ENCODE data around the gene CELF1. TPM values are rescaled to one million over a fixed set of nuclear protein-coding genes. Genes with fewer than 3 reads are reported as not detected.
A peak's percentile ranks its signal among the peaks of the same experiment; 100 is the strongest.

CELF1 gene
- total RNA-seq, 4 donors from 2014 or later = 82.2 to 146 (median 106) TPM

- TF ChIP-seq EP300 (IDR thresholded peaks at IDR 0.05) (no peak), POLR2AphosphoS5 (IDR thresholded peaks at IDR 0.05) (no peak), POLR2A (IDR thresholded peaks at IDR 0.05) (no peak)
- TF ChIP-seq, protein P1, sequence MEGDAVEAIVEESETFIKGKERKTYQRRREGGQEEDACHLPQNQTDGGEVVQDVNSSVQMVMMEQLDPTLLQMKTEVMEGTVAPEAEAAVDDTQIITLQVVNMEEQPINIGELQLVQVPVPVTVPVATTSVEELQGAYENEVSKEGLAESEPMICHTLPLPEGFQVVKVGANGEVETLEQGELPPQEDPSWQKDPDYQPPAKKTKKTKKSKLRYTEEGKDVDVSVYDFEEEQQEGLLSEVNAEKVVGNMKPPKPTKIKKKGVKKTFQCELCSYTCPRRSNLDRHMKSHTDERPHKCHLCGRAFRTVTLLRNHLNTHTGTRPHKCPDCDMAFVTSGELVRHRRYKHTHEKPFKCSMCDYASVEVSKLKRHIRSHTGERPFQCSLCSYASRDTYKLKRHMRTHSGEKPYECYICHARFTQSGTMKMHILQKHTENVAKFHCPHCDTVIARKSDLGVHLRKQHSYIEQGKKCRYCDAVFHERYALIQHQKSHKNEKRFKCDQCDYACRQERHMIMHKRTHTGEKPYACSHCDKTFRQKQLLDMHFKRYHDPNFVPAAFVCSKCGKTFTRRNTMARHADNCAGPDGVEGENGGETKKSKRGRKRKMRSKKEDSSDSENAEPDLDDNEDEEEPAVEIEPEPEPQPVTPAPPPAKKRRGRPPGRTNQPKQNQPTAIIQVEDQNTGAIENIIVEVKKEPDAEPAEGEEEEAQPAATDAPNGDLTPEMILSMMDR (IDR thresholded peaks at IDR 0.05) = no peak
- no peak for ATAC-seq
- WGBS, 2 donors (ENCODE audit: low coverage in 1 of 2) = 75 to 80% methylated on average over 1 of the region's 1 CpG
- Histone ChIP-seq H3K27me3 (no peaks in the 10 kb centered on the region), H3K4me3 (no peak overlapping the region), H3K4me1 (peaks cover 7 to 100% (median 29%) of the 10 kb centered on the region in 3 donors), H3K9me3 (no peaks in the 10 kb centered on the region), H3K36me3 (no peaks in the 10 kb centered on the region), H3K27ac (peak overlapping the region in 1 of 4 donors; percentile 66)
Observed at GRCh38 chr11:47504910-47505309, 48.0 kb downstream of the CELF1 start.

DNA sequence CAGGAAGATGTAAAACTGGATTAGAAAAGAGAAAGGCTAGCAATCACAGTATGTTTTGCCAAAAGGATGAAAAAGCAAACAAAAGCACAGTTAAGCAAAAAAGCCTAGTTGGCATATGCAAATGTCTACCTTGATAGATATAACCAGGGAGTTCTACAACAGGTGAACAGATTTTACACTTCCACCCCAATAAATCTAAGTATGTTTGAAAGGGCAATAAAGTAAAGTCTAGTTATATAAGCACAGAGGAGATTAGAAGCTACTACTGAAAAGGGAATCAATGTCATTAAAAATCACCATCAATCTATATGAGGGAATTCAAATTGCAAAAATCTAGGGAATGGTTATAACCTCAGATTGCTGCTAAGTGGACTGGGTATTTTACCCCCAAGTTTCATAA lies 49.7 kb downstream of the CELF1 start:
- H3K27me3 ChIP-seq = no peaks in the 10 kb centered on the region
- ATAC-seq = no peak
- H3K36me3 ChIP-seq = no peaks in the 10 kb centered on the region
- no peak for TF ChIP-seq EP300 (IDR thresholded peaks at IDR 0.05)
- no peak overlapping the region for H3K4me3 ChIP-seq
- peaks cover 7 to 100% (median 26%) of the 10 kb centered on the region in 3 donors for H3K4me1 ChIP-seq
- no peaks in the 10 kb centered on the region for H3K9me3 ChIP-seq
- H3K27ac ChIP-seq = no peak overlapping the region

- TF ChIP-seq POLR2AphosphoS5 (IDR thresholded peaks at IDR 0.05) (no peak), POLR2A (IDR thresholded peaks at IDR 0.05) (no peak), EP300 (IDR thresholded peaks at IDR 0.05) (no peak)
- TF ChIP-seq, protein P1 (IDR thresholded peaks at IDR 0.05) = no peak
- H3K4me3 ChIP-seq = no peak overlapping the region
- H3K9me3 ChIP-seq = no peaks in the 10 kb centered on the region
- no peaks in the 10 kb centered on the region for H3K36me3 ChIP-seq
- ATAC-seq = no peak
- no peak overlapping the region for H3K27ac ChIP-seq
- no peaks in the 10 kb centered on the region for H3K27me3 ChIP-seq
- 62 to 67% methylated on average over 1 to 3 of the region's 3 CpGs for WGBS, 2 donors (ENCODE audit: low coverage in 1 of 2)
- peaks cover 7 to 100% (median 21%) of the 10 kb centered on the region in 3 donors for H3K4me1 ChIP-seq
Observed at GRCh38 chr11:47502767-47503166, 50.2 kb downstream of the CELF1 start.

DNA sequence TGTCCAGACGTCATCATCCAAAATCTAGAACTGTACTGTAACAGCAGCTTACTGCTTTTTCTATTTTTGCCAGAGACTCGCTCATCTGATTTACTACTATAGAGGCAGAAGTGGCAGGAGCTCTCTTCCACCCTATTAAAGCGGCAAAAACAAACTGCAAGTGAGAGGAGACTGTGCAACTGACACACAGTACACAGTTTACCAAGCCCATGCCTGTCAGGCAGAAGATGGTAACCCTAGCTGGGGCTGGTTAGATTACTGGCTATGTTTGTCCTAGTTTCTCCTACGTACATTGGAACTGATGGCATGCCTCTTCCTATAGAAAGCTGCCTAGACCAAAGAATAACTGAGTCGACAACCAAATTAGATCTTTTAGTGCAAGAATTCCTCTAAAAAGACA lies 51.8 kb downstream of the CELF1 start:
- Histone ChIP-seq H3K27ac (peak overlapping the region in 1 of 4 donors; percentile 22), H3K4me3 (no peak overlapping the region), H3K36me3 (no peaks in the 10 kb centered on the region), H3K4me1 (peaks cover 11 to 100% (median 13%) of the 10 kb centered on the region in 3 donors), H3K9me3 (no peaks in the 10 kb centered on the region), H3K27me3 (no peaks in the 10 kb centered on the region)
- ATAC-seq = no peak
- WGBS, 2 donors (ENCODE audit: low coverage in 1 of 2) = 74 to 81% methylated on average over 4 to 5 of the region's 5 CpGs
- TF ChIP-seq, protein P1 (IDR thresholded peaks at IDR 0.05) = no peak

GRCh38 chr11:47500121-47500520 lies 52.8 kb downstream of the CELF1 start:
- Histone ChIP-seq H3K9me3 (no peaks in the 10 kb centered on the region), H3K4me3 (no peak overlapping the region), H3K27me3 (no peaks in the 10 kb centered on the region), H3K36me3 (no peaks in the 10 kb centered on the region), H3K4me1 (peaks cover 17 to 100% (median 18%) of the 10 kb centered on the region in 3 donors), H3K27ac (peak overlapping the region in 2 of 4 donors; percentile 1 to 22)
- ATAC-seq = no peak
- TF ChIP-seq POLR2A (IDR thresholded peaks at IDR 0.05) = no peak
- no peak for TF ChIP-seq EP300 (IDR thresholded peaks at IDR 0.05)
- TF ChIP-seq POLR2AphosphoS5 (IDR thresholded peaks at IDR 0.05) = no peak
- TF ChIP-seq, protein P1 (IDR thresholded peaks at IDR 0.05) = no peak

Data from gastroesophageal sphincter (tissue), 4 donors.